Lower lobe of right lung (tissue), 2 donors: Measurements from ENCODE around the gene BTBD18. TPM values are rescaled to one million over a fixed set of nuclear protein-coding genes. Genes with fewer than 3 reads are reported as not detected.

ENCODE experiments used
- ATAC-seq, 2 donors: fragments of 200-7000 bp; cut with Tn5 transposase; one replicate each; pipeline ENCODE4 v1.9.1; 2020 to 2022; ENCODE audit warnings: mild to moderate bottlenecking in 2 of 2, moderate library complexity in 2 of 2
- DNase-seq: peaks from one replicate; pipeline ENCODE4 v3.0.0-alpha.2; 2020
- H3K27ac ChIP-seq: fragments of 200-600 bp; one replicate; pipeline ENCODE4 v1.8.0; 2022
- H3K27me3 ChIP-seq: fragments of 200-600 bp; one replicate; pipeline ENCODE4 v1.8.0; 2022; ENCODE audit warnings: low read depth
- H3K36me3 ChIP-seq: fragments of 200-600 bp; one replicate; pipeline ENCODE4 v1.8.0; 2022; ENCODE audit warnings: mild to moderate bottlenecking
- H3K4me1 ChIP-seq: fragments of 200-600 bp; one replicate; pipeline ENCODE4 v1.8.0; 2022
- H3K4me3 ChIP-seq: fragments of 200-600 bp; one replicate; pipeline ENCODE4 v1.8.0; 2022; ENCODE audit warnings: mild to moderate bottlenecking
- H3K9me3 ChIP-seq: fragments of 200-600 bp; one replicate; pipeline ENCODE4 v1.8.0; 2022
- intact Hi-C: fragments of 100-400 bp; cut with DNase I; formaldehyde crosslinking; loops from one replicate; pipeline ENCODE4 v1.11.0; 2022
- total RNA-seq: library from RNA; stranded (reverse); fragmentation: NEBNext Ultra II Directional; extraction: Animal tissue kit (Norgen Biotek cat#: 25700); gene quantifications from one replicate; pipeline ENCODE4 v1.2.1, GENCODE V29; 2021
- TF ChIP-seq, protein P1 (sequence below): fragments of 200-600 bp; IDR thresholded peaks from one replicate; pipeline ENCODE4 v1.8.0; 2022; ENCODE audit warnings: antibody characterized with exemption, mild to moderate bottlenecking
- donor health status: DM: no; HTN: yes; CAD: no; lungs with severe emphysema.

BTBD18 gene
- total RNA-seq, 1 donor from 2014 or later: not detected

DNA sequence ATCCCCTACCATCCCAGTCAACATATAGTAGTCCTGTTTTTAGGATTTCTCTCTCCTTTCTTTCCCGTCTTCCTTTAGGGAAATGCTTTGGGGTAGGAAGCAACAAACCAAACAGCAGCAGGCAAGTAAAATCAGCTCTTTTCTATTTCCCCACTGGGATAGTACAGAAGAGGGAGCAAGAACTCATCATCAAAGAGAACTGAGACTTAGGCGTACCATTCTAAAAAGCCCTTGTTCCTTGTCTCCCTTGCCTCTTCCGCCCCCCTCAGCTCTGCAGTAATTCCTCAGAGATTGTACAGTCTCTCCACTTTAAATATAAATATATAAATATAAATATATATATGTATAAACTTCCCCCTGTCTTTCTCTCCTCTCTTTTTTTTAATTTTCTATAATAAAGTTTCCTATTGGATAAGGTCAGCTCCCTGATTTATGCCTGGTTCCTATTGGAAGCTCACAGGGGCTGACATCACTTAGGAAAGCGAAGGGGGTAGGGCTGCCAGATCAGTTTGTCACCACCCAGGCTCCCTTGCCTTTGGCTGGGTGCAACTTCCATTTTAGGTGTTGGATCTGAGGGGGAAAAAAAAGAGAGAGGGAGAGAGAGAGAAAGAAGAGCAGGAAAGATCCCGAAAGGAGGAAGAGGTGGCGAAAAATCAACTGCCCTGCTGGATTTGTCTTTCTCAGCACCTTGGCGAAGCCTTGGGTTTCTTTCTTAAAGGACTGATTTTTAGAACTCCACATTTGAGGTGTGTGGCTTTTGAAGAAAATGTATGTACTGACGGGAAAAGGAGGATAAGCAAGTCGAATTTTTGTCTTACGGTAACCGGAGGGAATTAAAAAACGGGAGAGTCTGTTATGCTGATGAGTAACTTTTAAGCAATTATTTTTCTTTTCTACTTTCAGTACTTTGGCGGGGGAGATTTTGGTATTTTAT is 9.9 kb upstream of the BTBD18 start, which contains the start of gene CTNND1:
Gene CTNND1, plus strand, starts transcription at position 502 of the 934 bp plus-strand sequence. CDS start 29,677 bp downstream, outside the sequence.
- intact Hi-C loops: loop anchor here (5.0 kb wide), 1 partner anchor 41 kb away; no protein-coding TSS in a partner anchor
- peak; percentile 83 for DNase-seq
- peaks cover 32% of the 10 kb centered on the region for H3K4me1 ChIP-seq

DNA sequence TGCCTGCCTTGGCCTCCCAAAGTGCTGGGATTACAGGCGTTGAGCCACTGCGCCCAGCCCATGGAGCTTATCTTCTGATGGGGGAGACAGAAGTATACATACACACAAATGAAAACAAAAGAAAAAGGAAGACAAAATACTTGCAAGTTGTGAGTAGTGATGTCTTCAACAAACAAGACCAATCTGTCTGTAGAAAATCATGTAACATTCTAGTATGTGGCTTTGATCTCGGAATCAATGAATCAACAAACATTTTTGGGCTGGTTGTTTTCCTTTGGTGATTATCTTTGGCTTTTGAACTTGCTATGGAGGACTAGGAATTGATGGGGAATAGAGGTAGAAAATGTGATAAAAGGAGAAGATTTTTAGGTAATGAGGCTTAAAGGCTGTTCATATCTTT is 6.6 kb upstream of the BTBD18 start:
- ATAC-seq (no peak), DNase-seq (no peak)
- TF ChIP-seq, protein P1, sequence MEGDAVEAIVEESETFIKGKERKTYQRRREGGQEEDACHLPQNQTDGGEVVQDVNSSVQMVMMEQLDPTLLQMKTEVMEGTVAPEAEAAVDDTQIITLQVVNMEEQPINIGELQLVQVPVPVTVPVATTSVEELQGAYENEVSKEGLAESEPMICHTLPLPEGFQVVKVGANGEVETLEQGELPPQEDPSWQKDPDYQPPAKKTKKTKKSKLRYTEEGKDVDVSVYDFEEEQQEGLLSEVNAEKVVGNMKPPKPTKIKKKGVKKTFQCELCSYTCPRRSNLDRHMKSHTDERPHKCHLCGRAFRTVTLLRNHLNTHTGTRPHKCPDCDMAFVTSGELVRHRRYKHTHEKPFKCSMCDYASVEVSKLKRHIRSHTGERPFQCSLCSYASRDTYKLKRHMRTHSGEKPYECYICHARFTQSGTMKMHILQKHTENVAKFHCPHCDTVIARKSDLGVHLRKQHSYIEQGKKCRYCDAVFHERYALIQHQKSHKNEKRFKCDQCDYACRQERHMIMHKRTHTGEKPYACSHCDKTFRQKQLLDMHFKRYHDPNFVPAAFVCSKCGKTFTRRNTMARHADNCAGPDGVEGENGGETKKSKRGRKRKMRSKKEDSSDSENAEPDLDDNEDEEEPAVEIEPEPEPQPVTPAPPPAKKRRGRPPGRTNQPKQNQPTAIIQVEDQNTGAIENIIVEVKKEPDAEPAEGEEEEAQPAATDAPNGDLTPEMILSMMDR: no peak
- no peak overlapping the region for H3K4me3 ChIP-seq
- H3K27ac ChIP-seq: no peak overlapping the region
- no peaks in the 10 kb centered on the region for H3K4me1 ChIP-seq
- no peaks in the 10 kb centered on the region for H3K36me3 ChIP-seq
- H3K9me3 ChIP-seq: no peaks in the 10 kb centered on the region
- intact Hi-C loops: no loop called here
- H3K27me3 ChIP-seq: no peaks in the 10 kb centered on the region

More for the DNA sequence above, 9.9 kb upstream of the BTBD18 start, which contains the start of gene CTNND1:
- Histone ChIP-seq H3K36me3 (no peaks in the 10 kb centered on the region), H3K9me3 (no peaks in the 10 kb centered on the region), H3K27ac (peak within 1 kb of the TSS; percentile 87), H3K27me3 (no peaks in the 10 kb centered on the region), H3K4me3 (peak within 1 kb of the TSS; percentile 63)
- TF ChIP-seq, protein P1: no peak
- ATAC-seq: peak; percentile 99

DNA sequence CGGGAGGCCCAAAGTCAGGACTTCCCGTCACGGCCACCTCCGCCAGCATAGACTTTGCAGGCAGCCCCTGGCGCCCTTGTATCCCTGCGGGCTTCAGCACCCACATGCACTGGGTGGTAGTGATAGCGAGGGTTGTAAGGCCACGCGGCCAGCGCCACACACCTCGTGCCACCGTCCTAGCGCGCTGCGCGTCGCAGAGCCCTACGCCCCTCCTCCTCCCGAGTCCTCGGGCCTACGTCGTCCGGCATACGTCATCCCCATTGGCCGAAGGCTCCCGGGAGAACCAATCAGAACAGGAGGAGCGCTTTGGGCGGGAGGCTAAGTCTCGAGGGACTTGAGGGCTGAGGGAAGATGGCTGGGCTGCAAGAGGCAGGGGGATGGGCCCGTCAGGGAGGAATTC is 1.3 kb upstream of the BTBD18 start:
- Histone ChIP-seq H3K36me3 (no peaks in the 10 kb centered on the region), H3K27me3 (no peaks in the 10 kb centered on the region), H3K27ac (no peak overlapping the region), H3K9me3 (no peaks in the 10 kb centered on the region), H3K4me1 (peaks cover 5% of the 10 kb centered on the region), H3K4me3 (no peak overlapping the region)
- ATAC-seq: peak; percentile 9 to 43
- intact Hi-C loops: no loop called here
- TF ChIP-seq, protein P1: no peak
- DNase-seq: no peak

DNA sequence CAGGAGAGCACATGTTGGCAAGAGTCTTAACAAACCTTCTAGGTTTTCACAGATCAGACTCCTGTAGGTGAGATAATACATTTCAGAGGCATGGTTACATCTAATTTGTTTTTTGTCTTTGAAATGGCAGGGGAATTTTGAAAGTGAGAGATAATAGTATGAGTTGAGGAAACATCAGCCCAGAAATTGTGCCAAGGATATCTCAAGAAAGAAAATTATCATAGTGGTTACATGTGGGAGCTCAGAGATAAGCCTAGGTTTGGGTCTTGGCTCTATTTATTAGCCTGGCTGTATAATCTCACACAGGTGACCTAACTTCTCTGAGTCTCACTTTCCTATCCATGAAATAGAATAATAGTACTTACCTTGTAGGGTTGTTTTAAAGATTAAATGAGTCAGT is 443 bp downstream of the BTBD18 start:
- no peak for DNase-seq
- Histone ChIP-seq H3K4me1 (peaks cover 5% of the 10 kb centered on the region), H3K27ac (no peak overlapping the region), H3K9me3 (no peaks in the 10 kb centered on the region), H3K27me3 (no peaks in the 10 kb centered on the region), H3K36me3 (no peaks in the 10 kb centered on the region), H3K4me3 (no peak overlapping the region)
- TF ChIP-seq, protein P1: no peak
- ATAC-seq: no peak
- intact Hi-C loops: no loop called here

DNA sequence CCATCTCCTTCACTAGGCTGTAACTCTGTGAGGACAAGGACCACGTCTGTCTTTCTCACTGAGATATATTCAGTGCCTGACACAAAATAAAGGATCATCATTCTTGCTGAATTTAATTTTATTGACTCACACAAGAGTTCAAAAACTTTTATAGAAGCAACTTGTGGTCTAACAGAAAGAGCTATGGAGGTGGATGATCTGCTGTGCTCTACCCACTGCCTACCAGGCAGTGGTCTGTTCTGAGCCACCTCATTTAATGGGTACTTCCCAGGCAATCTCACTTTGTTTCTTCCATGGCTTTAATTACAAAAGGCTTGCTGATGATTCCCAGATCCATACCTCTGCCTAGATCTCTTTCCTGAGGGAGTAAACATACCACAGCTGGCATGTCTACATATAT is 4.7 kb downstream of the BTBD18 start:
- intact Hi-C loops: no loop called here
- TF ChIP-seq, protein P1: no peak
- peaks cover 15% of the 10 kb centered on the region for H3K4me1 ChIP-seq
- H3K9me3 ChIP-seq: no peaks in the 10 kb centered on the region
- H3K27ac ChIP-seq: no peak overlapping the region
- H3K36me3 ChIP-seq: peaks cover 36% of the 10 kb centered on the region
- ATAC-seq: no peak
- no peak overlapping the region for H3K4me3 ChIP-seq
- H3K27me3 ChIP-seq: no peaks in the 10 kb centered on the region
- no peak for DNase-seq
